ENCODE data around the gene TPM3.
"Not testable (repeated sequence)": the region's sequence is repeated elsewhere in the genome, so short reads cannot be mapped to it uniquely, and the experiment has no call there.

The TPM3 gene

DNA sequence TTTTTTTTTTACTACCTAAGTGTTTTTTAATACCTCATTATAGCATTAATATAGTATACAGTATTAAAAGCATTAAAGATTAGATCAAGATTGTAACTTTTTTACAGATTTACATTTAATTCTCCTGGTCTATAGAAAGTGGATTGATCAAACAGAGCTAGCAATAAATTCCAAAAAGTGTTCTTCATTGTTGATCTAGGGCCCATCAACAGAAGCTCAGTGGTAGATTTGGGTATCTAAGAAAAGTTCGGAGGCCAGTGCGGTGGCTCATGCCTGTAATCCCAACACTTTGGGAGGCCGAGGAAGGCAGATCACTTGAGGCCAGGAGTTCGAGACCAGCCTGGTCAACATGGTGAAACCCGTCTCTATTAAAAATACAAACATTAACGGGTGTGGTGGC is 49.5 kb downstream of the TPM3 start:
- H3K27ac ChIP-seq (ENCODE audit: poor library complexity, severe bottlenecking), result no peak overlapping the region
- H3K27me3 ChIP-seq (ENCODE audit: insufficient read depth, poor library complexity, severe bottlenecking), result no peaks in the 10 kb centered on the region
- H3K4me3 ChIP-seq (ENCODE audit: severe bottlenecking), result no peak overlapping the region
- TF ChIP-seq, protein P1, sequence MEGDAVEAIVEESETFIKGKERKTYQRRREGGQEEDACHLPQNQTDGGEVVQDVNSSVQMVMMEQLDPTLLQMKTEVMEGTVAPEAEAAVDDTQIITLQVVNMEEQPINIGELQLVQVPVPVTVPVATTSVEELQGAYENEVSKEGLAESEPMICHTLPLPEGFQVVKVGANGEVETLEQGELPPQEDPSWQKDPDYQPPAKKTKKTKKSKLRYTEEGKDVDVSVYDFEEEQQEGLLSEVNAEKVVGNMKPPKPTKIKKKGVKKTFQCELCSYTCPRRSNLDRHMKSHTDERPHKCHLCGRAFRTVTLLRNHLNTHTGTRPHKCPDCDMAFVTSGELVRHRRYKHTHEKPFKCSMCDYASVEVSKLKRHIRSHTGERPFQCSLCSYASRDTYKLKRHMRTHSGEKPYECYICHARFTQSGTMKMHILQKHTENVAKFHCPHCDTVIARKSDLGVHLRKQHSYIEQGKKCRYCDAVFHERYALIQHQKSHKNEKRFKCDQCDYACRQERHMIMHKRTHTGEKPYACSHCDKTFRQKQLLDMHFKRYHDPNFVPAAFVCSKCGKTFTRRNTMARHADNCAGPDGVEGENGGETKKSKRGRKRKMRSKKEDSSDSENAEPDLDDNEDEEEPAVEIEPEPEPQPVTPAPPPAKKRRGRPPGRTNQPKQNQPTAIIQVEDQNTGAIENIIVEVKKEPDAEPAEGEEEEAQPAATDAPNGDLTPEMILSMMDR (IDR thresholded peaks at IDR 0.05; ENCODE audit: poor library complexity, severe bottlenecking), result no peak
- H3K9me3 ChIP-seq (ENCODE audit: severe bottlenecking), result no peaks in the 10 kb centered on the region
- ATAC-seq (ENCODE audit: low read depth) (no peak), DNase-seq (ENCODE audit: low spot score) (no peak)
- H3K36me3 ChIP-seq (ENCODE audit: low read depth), result no peaks in the 10 kb centered on the region
- H3K4me1 ChIP-seq (ENCODE audit: insufficient read depth, poor library complexity, severe bottlenecking), result no peaks in the 10 kb centered on the region

DNA sequence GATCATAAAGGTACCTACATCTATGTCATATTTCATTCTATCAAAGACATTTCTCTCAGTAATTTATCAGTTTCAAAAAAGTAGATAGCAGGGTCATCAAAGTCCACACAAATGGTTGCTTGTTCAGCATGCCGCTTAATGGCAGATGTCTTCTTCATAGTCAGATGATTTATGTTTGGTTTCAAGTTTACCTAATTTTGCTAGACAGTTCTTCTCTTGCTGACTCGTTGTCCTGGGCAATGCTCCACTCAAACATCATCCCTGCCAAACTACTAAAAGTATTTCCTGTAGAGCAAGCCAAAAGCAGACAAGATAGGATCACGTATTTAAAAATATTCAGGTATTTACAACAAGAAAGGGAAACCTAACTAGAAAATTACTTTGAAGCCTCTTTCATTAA is 50.7 kb downstream of the TPM3 start:
- DNase-seq (ENCODE audit: low spot score) (no peak), ATAC-seq (ENCODE audit: low read depth) (no peak)
- no peak overlapping the region for H3K27ac ChIP-seq (ENCODE audit: poor library complexity, severe bottlenecking)
- no peak overlapping the region for H3K4me3 ChIP-seq (ENCODE audit: severe bottlenecking)
- H3K36me3 ChIP-seq (ENCODE audit: low read depth), result no peaks in the 10 kb centered on the region
- no peaks in the 10 kb centered on the region for H3K4me1 ChIP-seq (ENCODE audit: insufficient read depth, poor library complexity, severe bottlenecking)
- no peaks in the 10 kb centered on the region for H3K27me3 ChIP-seq (ENCODE audit: insufficient read depth, poor library complexity, severe bottlenecking)
- no peaks in the 10 kb centered on the region for H3K9me3 ChIP-seq (ENCODE audit: severe bottlenecking)
- TF ChIP-seq, protein P1 (IDR thresholded peaks at IDR 0.05; ENCODE audit: poor library complexity, severe bottlenecking), result no peak

DNA sequence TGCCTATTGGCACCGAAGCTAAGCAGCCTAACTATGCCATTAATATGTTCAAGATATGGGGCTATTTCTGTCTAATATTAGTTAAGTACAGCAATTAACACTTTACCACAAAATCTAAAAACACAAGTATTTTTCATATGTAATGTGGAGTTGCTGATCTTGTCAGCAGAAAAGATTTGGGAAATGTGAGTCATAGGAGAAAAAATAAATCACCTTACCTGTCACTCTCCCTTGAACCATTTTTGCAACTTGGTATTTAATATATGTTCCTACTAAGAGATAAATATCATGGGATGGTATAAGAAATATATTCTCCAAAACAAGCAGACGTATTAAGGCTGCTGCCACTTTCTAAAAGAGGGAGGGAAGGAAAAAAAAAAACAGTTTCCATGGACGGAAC is 54.0 kb downstream of the TPM3 start:
- H3K9me3 ChIP-seq (ENCODE audit: severe bottlenecking), result no peaks in the 10 kb centered on the region
- TF ChIP-seq, protein P1 (IDR thresholded peaks at IDR 0.05; ENCODE audit: poor library complexity, severe bottlenecking), result no peak
- DNase-seq (ENCODE audit: low spot score), result no peak
- H3K36me3 ChIP-seq (ENCODE audit: low read depth), result no peaks in the 10 kb centered on the region
- no peak overlapping the region for H3K27ac ChIP-seq (ENCODE audit: poor library complexity, severe bottlenecking)
- no peaks in the 10 kb centered on the region for H3K4me1 ChIP-seq (ENCODE audit: insufficient read depth, poor library complexity, severe bottlenecking)
- no peak for ATAC-seq (ENCODE audit: low read depth)
- H3K27me3 ChIP-seq (ENCODE audit: insufficient read depth, poor library complexity, severe bottlenecking), result no peaks in the 10 kb centered on the region
- no peak overlapping the region for H3K4me3 ChIP-seq (ENCODE audit: severe bottlenecking)

DNA sequence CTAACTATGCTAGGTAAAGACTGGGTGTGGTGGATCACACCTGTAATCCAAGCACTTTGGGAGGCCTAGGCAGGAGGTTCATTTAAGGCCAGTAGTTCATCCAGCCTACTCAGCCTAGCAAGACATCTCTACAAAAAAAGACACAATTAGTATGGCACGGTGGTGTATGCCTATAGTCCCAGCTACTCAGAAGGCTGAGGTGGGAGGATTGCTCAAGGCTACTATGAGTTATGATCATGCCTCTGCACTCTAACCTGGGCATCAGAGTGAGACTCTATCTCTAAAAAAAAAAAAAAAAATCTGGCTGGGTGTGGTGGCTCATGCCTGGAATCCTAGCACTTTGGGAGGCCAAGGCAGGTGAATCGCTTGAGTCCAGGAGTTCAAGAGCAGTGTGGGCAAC is 58.6 kb downstream of the TPM3 start:
- peaks cover 2% of the 10 kb centered on the region for H3K4me1 ChIP-seq (ENCODE audit: insufficient read depth, poor library complexity, severe bottlenecking)
- H3K27ac ChIP-seq (ENCODE audit: poor library complexity, severe bottlenecking), result no peak overlapping the region
- no peaks in the 10 kb centered on the region for H3K36me3 ChIP-seq (ENCODE audit: low read depth)
- H3K9me3 ChIP-seq (ENCODE audit: severe bottlenecking), result no peaks in the 10 kb centered on the region
- TF ChIP-seq, protein P1 (IDR thresholded peaks at IDR 0.05; ENCODE audit: poor library complexity, severe bottlenecking), result no peak
- H3K27me3 ChIP-seq (ENCODE audit: insufficient read depth, poor library complexity, severe bottlenecking), result no peaks in the 10 kb centered on the region
- no peak for DNase-seq (ENCODE audit: low spot score)
- H3K4me3 ChIP-seq (ENCODE audit: severe bottlenecking), result no peak overlapping the region
- ATAC-seq (ENCODE audit: low read depth), result no peak

DNA sequence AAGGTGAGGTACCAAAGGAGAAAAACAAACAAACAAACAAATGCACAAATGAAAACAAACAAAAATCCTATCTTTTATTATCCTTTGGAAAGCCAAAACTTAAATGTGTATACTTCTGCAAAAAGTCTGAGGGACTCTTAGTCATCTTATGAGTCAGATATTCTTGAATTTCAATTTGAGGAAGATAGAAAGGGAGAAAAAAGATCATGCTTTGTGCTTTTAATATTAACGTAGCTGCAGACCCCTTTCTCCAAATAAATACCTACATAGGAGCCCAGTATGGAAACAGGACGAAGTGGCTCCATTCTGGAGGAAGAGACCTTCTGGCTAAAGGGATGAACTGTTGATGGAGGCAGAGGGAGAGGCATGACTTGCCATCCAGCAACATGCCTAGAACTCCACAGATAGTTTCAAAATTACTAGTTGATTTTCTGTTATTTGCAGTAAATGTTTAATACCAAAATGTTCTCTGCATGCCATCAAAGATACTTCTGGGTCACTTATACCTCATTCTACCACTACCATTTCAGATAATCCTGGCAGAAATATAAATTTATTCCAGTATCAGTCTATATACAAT is 62.4 kb downstream of the TPM3 start:
- no peak overlapping the region for H3K4me3 ChIP-seq (ENCODE audit: severe bottlenecking)
- DNase-seq (ENCODE audit: low spot score), result no peak
- TF ChIP-seq, protein P1 (IDR thresholded peaks at IDR 0.05; ENCODE audit: poor library complexity, severe bottlenecking), result no peak
- no peaks in the 10 kb centered on the region for H3K36me3 ChIP-seq (ENCODE audit: low read depth)
- H3K27me3 ChIP-seq (ENCODE audit: insufficient read depth, poor library complexity, severe bottlenecking), result no peaks in the 10 kb centered on the region
- no peak for ATAC-seq (ENCODE audit: low read depth)
- H3K4me1 ChIP-seq (ENCODE audit: insufficient read depth, poor library complexity, severe bottlenecking), result peaks cover 2% of the 10 kb centered on the region
- H3K9me3 ChIP-seq (ENCODE audit: severe bottlenecking), result no peaks in the 10 kb centered on the region
- H3K27ac ChIP-seq (ENCODE audit: poor library complexity, severe bottlenecking), result no peak overlapping the region

DNA sequence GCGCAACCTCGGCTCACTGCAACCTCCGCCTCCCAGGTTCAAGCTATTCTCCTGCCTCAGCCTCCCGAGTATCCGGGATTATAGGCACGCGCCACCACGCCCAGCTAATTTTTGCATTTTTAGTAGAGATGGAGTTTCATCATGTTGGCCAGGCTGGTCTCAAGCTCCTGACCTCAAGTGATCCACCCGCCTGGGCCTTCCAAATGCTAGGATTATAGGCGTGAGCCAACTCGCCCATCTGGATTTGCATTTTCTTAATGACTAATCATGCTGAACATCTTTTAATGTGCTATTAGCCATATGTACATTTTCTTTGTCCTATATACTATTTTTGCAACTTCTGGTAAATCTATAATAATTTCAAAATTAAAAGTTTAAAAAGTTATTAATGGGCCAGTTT is 68.7 kb downstream of the TPM3 start:
- not testable (repeated sequence) for H3K36me3 ChIP-seq (ENCODE audit: low read depth); ATAC-seq (ENCODE audit: low read depth); DNase-seq (ENCODE audit: low spot score); H3K4me1 ChIP-seq (ENCODE audit: insufficient read depth, poor library complexity, severe bottlenecking); H3K4me3 ChIP-seq (ENCODE audit: severe bottlenecking); H3K9me3 ChIP-seq (ENCODE audit: severe bottlenecking); H3K27me3 ChIP-seq (ENCODE audit: insufficient read depth, poor library complexity, severe bottlenecking); H3K27ac ChIP-seq (ENCODE audit: poor library complexity, severe bottlenecking)

Data from RWPE2 (cell line).